K562 (cell line): ENCODE measurements around the gene FGR. TPM values are rescaled to one million over a fixed set of nuclear protein-coding genes. Genes with fewer than 3 reads are reported as not detected.

Experiments used
- CTCF ChIP-seq, 3 experiments: IDR thresholded peaks in 2 of 3; conservative IDR thresholded peaks in 1 of 3; 2 replicates each; pipeline ENCODE4 v1.5.1; 2011 to 2012; ENCODE audit warnings: low read length in 3 of 3, mild to moderate bottlenecking in 3 of 3, control low read depth in 2 of 3, improper control_type of control experiment in 1 of 3, inconsistent platforms in 1 of 3, low read depth in 1 of 3, mixed read lengths in 1 of 3, moderate library complexity in 1 of 3; ENCODE audit not compliant: insufficient read depth in 2 of 3
- ELF1 ChIP-seq: fragments of 200-800 bp; sonication (Bioruptor generic); IDR thresholded peaks from 2 replicates; pipeline ENCODE4 v1.6.1; 2016; ENCODE audit warnings: missing genetic modification characterization, missing compliant biosample characterization
- GABPB1 ChIP-seq: sonication (generic); formaldehyde crosslinking; IDR thresholded peaks from 2 replicates; pipeline ENCODE4 v1.8.0; 2022; ENCODE audit warnings: mild to moderate bottlenecking, missing genetic modification reagents
- GATA2 ChIP-seq: sonication (generic); formaldehyde crosslinking; IDR thresholded peaks from 2 replicates; pipeline ENCODE4 v1.4.0; 2020; ENCODE audit warnings: mild to moderate bottlenecking, missing genetic modification reagents
- KDM5B ChIP-seq: fragments of 200-600 bp; sonication (generic); IDR thresholded peaks from 2 replicates; pipeline ENCODE4 v1.6.1; 2012; ENCODE audit warnings: low read depth, mild to moderate bottlenecking, moderate library complexity, low read length, control low read depth, inconsistent platforms; ENCODE audit not compliant: insufficient replicate concordance
- MTF1 ChIP-seq: fragments of 250-450 bp; sonication (Bioruptor Pico); IDR thresholded peaks from 2 replicates; pipeline ENCODE4 v1.9.0; 2021; ENCODE audit warnings: moderate library complexity, mild to moderate bottlenecking, inconsistent platforms, borderline replicate concordance
- PHTF2 ChIP-seq: fragments of 250-450 bp; sonication (Bioruptor Pico); IDR thresholded peaks from 2 replicates; pipeline ENCODE4 v1.5.0; 2021; ENCODE audit warnings: mild to moderate bottlenecking
- RNF2 ChIP-seq: sonication (generic); IDR thresholded peaks from 2 replicates; pipeline ENCODE4 v1.6.1; 2016
- TBL1XR1 ChIP-seq, 2 experiments: IDR thresholded peaks; 2 replicates each; pipeline ENCODE4 v1.6.1; 2012; ENCODE audit warnings: improper control_type of control experiment in 2 of 2, low read length in 2 of 2, mild to moderate bottlenecking in 1 of 2
- XRCC5 ChIP-seq: fragments of 200-400 bp; formaldehyde crosslinking; IDR thresholded peaks from 2 replicates; pipeline ENCODE4 v1.6.1; 2017; ENCODE audit warnings: low read depth, mild to moderate bottlenecking, low read length
- ZBTB2 ChIP-seq: fragments of 450-650 bp; IDR thresholded peaks from 2 replicates; pipeline ENCODE4 v1.6.1; 2016; ENCODE audit warnings: antibody characterized with exemption
- ZNF212 ChIP-seq: fragments of 450-650 bp; formaldehyde crosslinking; IDR thresholded peaks from 2 replicates; pipeline ENCODE4 v1.4.0; 2020; ENCODE audit warnings: mild to moderate bottlenecking
- ZNF274 ChIP-seq: IDR thresholded peaks from 2 replicates; pipeline ENCODE4 v1.6.1; 2011; ENCODE audit warnings: low read depth, mild to moderate bottlenecking, low read length, moderate library complexity, borderline replicate concordance
- polyA plus RNA-seq, 8 experiments: library from polyadenylated mRNA; depleted of rRNA in 4 of 8; stranded (reverse) in 5 of 8; unstranded in 3 of 8; fragments of >200 nt; fragmentation: Nextera tagmentation in 2 of 8; fragmentation: Illumina TruSeq in 1 of 8; extraction: Ambion mirVana in 2 of 8; extraction: Trizol in 1 of 8; gene quantifications; 2 replicates each; pipeline versions ENCODE4 v1.2.1 to v1.2.3, GENCODE V29; 2011 to 2014; ENCODE audit warnings: inconsistent platforms in 1 of 8, missing spikeins in 1 of 8
- total RNA-seq, 7 experiments: library from RNA; depleted of rRNA in 6 of 7; stranded (reverse); fragments of >200 nt in 6 of 7; fragmentation: Illumina TruSeq in 2 of 7; extraction: Trizol in 2 of 7; gene quantifications; 2 replicates each; pipeline versions ENCODE4 v1.2.1 to v1.2.3, GENCODE V29; 2011 to 2021; ENCODE audit warnings: low replicate concordance in 1 of 7
- TF ChIP-seq, protein P1 (sequence below): sonication (generic); formaldehyde crosslinking; IDR thresholded peaks from 2 replicates; pipeline ENCODE4 v1.8.1; 2023; ENCODE audit warnings: missing genetic modification reagents, mild to moderate bottlenecking, borderline replicate concordance
- TF ChIP-seq, protein P2 (sequence below): fragments of 450-650 bp; IDR thresholded peaks from 2 replicates; pipeline ENCODE4 v1.6.1; 2017; ENCODE audit warnings: mild to moderate bottlenecking, moderate library complexity

FGR gene
- total and polyA plus RNA-seq, 9 of the 15 experiments (the other 6 are each of a cell fraction or from before 2014, with no cell fraction given), result 0.04 to 0.11 TPM; not detected in 7

GRCh38 chr1:27659497-27660299, 24.7 kb upstream of the FGR start (continued):
- peak; percentile 42 for TF ChIP-seq KDM5B
- no peak for TF ChIP-seq ZNF274
- no peak for TF ChIP-seq PHTF2 (CRISPR knock-in tag)
- TF ChIP-seq XRCC5, result no peak
- 0 out of 2 replicates have a peak, but pooled peaks have one; percentile 35 for TF ChIP-seq GABPB1 (CRISPR knock-in tag)
- TF ChIP-seq, protein P1, sequence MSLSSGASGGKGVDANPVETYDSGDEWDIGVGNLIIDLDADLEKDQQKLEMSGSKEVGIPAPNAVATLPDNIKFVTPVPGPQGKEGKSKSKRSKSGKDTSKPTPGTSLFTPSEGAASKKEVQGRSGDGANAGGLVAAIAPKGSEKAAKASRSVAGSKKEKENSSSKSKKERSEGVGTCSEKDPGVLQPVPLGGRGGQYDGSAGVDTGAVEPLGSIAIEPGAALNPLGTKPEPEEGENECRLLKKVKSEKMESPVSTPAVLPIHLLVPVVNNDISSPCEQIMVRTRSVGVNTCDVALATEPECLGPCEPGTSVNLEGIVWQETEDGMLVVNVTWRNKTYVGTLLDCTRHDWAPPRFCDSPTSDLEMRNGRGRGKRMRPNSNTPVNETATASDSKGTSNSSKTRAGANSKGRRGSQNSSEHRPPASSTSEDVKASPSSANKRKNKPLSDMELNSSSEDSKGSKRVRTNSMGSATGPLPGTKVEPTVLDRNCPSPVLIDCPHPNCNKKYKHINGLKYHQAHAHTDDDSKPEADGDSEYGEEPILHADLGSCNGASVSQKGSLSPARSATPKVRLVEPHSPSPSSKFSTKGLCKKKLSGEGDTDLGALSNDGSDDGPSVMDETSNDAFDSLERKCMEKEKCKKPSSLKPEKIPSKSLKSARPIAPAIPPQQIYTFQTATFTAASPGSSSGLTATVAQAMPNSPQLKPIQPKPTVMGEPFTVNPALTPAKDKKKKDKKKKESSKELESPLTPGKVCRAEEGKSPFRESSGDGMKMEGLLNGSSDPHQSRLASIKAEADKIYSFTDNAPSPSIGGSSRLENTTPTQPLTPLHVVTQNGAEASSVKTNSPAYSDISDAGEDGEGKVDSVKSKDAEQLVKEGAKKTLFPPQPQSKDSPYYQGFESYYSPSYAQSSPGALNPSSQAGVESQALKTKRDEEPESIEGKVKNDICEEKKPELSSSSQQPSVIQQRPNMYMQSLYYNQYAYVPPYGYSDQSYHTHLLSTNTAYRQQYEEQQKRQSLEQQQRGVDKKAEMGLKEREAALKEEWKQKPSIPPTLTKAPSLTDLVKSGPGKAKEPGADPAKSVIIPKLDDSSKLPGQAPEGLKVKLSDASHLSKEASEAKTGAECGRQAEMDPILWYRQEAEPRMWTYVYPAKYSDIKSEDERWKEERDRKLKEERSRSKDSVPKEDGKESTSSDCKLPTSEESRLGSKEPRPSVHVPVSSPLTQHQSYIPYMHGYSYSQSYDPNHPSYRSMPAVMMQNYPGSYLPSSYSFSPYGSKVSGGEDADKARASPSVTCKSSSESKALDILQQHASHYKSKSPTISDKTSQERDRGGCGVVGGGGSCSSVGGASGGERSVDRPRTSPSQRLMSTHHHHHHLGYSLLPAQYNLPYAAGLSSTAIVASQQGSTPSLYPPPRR, result no peak
- TF ChIP-seq TBL1XR1 (IDR thresholded peaks at IDR 0.05; ENCODE audit: low read length in 2 of 2), result no peak
- TF ChIP-seq CTCF (IDR thresholded peaks at IDR 0.05 in 2 of 3, conservative IDR thresholded peaks at IDR 0.05 in 1 of 3; ENCODE audit: insufficient read depth in 2 of 3, low read depth in 1 of 3, low read length in 3 of 3), result peak in 1 of 3 experiments; percentile 7; a peak in 1 of 6 replicates
- no peak for TF ChIP-seq ZBTB2
- TF ChIP-seq ELF1 (tag), result peak; percentile 82
- TF ChIP-seq, protein P2, sequence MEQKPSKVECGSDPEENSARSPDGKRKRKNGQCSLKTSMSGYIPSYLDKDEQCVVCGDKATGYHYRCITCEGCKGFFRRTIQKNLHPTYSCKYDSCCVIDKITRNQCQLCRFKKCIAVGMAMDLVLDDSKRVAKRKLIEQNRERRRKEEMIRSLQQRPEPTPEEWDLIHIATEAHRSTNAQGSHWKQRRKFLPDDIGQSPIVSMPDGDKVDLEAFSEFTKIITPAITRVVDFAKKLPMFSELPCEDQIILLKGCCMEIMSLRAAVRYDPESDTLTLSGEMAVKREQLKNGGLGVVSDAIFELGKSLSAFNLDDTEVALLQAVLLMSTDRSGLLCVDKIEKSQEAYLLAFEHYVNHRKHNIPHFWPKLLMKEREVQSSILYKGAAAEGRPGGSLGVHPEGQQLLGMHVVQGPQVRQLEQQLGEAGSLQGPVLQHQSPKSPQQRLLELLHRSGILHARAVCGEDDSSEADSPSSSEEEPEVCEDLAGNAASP, result no peak
- no peak for TF ChIP-seq RNF2
- TF ChIP-seq GATA2, result no peak
- no peak for TF ChIP-seq MTF1
- TF ChIP-seq ZNF212 (CRISPR knock-in tag), result no peak
